ENCODE data around the gene ZBED5. TPM values are rescaled to one million over a fixed set of nuclear protein-coding genes. Genes with fewer than 3 reads are reported as not detected.

Gene ZBED5
- total RNA-seq = 10 to 100 TPM; 27.3 to 36.5 (median 28.3) TPM

DNA sequence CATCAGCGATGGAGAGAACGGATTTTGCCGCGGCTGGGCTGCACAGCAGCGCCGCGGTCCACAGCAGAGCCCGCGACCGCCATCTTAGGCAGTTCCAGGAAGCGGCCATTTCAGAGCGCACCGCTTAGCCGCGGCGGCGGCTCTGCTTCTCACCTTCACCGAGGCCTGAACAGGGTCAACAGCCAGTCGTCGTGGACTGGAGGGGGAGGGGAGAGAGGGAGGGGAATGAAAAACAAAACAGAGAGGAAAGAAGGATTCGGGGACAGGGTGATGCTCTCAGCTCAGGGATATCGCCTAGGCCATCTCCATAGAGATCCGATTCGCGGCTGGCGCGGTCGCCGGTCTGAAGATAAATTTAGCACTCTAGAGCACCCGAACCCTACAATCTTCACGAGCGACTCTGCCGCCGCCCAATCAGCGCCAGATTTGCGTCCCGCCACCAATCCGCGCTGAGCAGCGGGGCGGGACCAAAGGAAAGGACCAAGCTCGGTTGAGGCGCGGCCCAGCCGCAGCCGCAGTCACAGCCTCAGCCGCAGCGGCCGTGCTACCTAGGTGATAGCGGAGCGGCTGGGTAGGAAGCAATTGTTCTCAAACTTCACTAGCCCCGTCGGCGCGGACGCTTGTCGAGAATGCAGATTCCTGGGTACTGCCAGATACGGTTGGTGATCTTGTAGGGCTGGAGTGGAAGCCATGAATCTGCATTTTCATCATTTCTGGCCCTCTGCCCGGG lies at the start of gene ZBED5:
ZBED5 (minus strand) TSS at position 345 of the 730 bp plus-strand sequence. CDS start 3,108 bp downstream, outside the sequence.
- WGBS = under 1% methylated on average over 37 of the region's 59 CpGs
- intact Hi-C loops (cut with DNase I) = loop anchor here (2.0 kb wide), 1 partner anchor 49 kb away; the partner anchor contains the start of gene EIF4G2
- Histone ChIP-seq H3K27ac (replicated peaks in 1 of 4) (peak within 1 kb of the TSS; percentile 91 to 99 (median 94)), H3K27me3 (no peaks in the 10 kb centered on the region), H3K4me3 (peak within 1 kb of the TSS; percentile 67 to 79 (median 78)), H3K9me3 (no peaks in the 10 kb centered on the region), H3K4me1 (peaks cover 17 to 52% (median 45%) of the 10 kb centered on the region in 4 donors), H3K36me3 (peaks cover 15 to 32% (median 24%) of the 10 kb centered on the region in 4 donors)
- peak; percentile 99 for DNase-seq (ENCODE audit: extremely low spot score)
- TF ChIP-seq POLR2AphosphoS5 (IDR thresholded peaks at IDR 0.05) = peak; percentile 96 to 99
- TF ChIP-seq POLR2A (IDR thresholded peaks at IDR 0.05; ENCODE audit: low read depth) = peak; percentile 81
- TF ChIP-seq, protein P1, sequence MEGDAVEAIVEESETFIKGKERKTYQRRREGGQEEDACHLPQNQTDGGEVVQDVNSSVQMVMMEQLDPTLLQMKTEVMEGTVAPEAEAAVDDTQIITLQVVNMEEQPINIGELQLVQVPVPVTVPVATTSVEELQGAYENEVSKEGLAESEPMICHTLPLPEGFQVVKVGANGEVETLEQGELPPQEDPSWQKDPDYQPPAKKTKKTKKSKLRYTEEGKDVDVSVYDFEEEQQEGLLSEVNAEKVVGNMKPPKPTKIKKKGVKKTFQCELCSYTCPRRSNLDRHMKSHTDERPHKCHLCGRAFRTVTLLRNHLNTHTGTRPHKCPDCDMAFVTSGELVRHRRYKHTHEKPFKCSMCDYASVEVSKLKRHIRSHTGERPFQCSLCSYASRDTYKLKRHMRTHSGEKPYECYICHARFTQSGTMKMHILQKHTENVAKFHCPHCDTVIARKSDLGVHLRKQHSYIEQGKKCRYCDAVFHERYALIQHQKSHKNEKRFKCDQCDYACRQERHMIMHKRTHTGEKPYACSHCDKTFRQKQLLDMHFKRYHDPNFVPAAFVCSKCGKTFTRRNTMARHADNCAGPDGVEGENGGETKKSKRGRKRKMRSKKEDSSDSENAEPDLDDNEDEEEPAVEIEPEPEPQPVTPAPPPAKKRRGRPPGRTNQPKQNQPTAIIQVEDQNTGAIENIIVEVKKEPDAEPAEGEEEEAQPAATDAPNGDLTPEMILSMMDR (IDR thresholded peaks at IDR 0.05) = peak in 1 of 3 experiments; percentile 24
- TF ChIP-seq EP300 (IDR thresholded peaks at IDR 0.05) = no peak

DNA sequence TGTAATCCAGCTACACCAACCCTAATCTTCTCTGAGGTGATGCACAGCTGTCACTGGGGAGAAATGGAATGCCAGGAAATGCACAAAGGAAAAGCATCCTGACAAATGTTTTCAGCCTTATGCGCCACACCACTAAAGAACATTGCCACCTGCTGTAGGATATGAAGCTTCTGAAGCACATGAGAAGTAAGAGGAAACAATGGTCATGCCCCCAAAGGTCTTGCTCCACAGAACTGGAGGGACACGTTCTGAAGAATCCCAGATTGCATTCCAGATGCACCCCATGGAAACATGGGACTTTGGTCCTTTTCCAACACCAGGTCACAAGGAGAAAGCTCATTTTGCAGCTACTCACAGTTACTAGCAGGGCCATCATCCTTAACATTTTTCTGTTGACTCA lies 48.7 kb upstream of the ZBED5 start:
- H3K36me3 ChIP-seq = no peaks in the 10 kb centered on the region
- no peak for DNase-seq (ENCODE audit: extremely low spot score)
- 40% methylated on average over 2 of the region's 2 CpGs for WGBS
- TF ChIP-seq POLR2A (IDR thresholded peaks at IDR 0.05; ENCODE audit: low read depth) = no peak
- TF ChIP-seq, protein P1 (IDR thresholded peaks at IDR 0.05) = peak in 2 of 3 experiments; percentile 18 to 38
- H3K27ac ChIP-seq (replicated peaks in 1 of 4) = no peak overlapping the region
- H3K27me3 ChIP-seq = no peaks in the 10 kb centered on the region
- H3K9me3 ChIP-seq = no peaks in the 10 kb centered on the region
- no peak overlapping the region for H3K4me3 ChIP-seq
- intact Hi-C loops (cut with DNase I) = no loop called here
- peaks cover 3 to 16% (median 5%) of the 10 kb centered on the region in 4 donors for H3K4me1 ChIP-seq

DNA sequence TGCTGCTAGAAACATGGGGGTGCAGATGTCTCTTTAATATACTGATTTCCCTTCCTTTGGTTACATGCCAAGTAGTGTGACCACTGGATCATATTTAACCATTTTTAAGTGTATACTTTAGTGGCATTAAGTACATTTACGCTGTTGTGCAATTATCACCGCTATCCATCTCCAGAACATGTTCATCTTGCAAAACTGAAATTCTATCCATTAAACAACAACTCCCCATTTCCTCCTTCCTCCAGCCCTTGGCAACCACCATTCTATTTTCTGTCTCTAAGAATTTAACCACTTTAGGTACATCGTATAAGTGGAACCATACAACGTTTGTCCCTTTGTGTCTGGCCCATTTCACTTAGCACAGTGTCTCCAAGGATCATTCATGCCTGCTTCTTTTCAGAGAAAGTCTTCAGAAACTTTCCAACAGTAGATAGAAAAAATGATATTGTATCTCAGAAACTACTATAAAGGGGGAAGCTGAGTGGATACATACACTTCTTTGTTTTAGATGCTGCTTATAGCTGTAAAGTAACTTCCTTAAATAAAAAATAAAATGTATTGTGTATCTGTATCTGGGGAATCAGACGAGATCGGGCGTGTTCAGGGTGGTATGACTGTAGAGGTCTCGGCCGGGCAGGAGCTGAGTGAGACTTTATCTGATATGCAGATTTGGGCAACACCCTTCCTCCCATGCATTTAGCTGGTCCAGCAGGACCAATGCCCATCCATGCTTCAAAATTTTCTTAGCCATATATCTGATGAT lies 44.6 kb upstream of the ZBED5 start:
- 80% methylated on average over 9 of the region's 9 CpGs for WGBS
- no peak for DNase-seq (ENCODE audit: extremely low spot score)
- intact Hi-C loops (cut with DNase I) = no loop called here
- TF ChIP-seq, protein P1 (IDR thresholded peaks at IDR 0.05) = no peak
- TF ChIP-seq POLR2A (IDR thresholded peaks at IDR 0.05; ENCODE audit: low read depth) (no peak), EP300 (IDR thresholded peaks at IDR 0.05) (no peak), POLR2AphosphoS5 (IDR thresholded peaks at IDR 0.05) (no peak)
- no peak overlapping the region for H3K4me3 ChIP-seq
- peaks cover 32 to 47% (median 33%) of the 10 kb centered on the region in 4 donors for H3K4me1 ChIP-seq
- no peaks in the 10 kb centered on the region for H3K9me3 ChIP-seq
- no peaks in the 10 kb centered on the region for H3K36me3 ChIP-seq
- peak overlapping the region in 3 of 4 donors; percentile 88 to 93 (median 89) for H3K27ac ChIP-seq (replicated peaks in 1 of 4)
- no peaks in the 10 kb centered on the region for H3K27me3 ChIP-seq

DNA sequence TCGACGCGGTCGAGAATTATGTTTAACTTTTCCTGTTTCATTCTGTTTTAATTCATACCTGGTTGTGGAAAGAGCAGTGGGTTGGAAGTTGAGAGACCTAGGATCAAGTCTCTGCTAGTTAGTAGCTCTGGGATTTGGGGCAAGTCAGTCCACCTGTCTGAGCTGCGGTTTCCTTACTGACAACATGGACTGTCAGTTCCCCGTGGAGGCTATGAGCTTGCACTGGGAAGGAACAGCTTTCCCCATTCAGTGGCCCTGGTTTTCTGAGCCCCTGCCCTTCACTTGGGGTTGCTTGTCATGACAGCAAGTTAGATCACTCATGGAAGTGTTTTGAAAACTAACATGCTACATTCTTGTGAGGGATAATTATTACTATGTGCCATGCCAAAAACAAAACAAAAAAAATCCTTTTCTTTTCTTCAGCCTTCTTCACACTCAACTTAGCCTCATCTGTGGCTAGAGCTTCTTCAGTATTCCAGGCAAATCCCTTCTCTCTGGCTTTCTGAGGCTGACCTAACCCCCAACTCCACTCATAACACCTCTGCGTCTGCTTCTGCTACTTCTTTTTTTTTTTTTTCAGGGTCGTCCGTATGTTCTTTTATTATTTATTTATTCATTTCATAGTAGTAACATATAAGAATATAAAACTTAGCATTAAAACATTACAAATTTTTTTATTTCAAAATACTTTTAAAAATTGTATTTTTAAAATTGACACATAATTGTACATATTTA lies 43.0 kb upstream of the ZBED5 start:
- Histone ChIP-seq H3K36me3 (no peaks in the 10 kb centered on the region), H3K4me1 (peaks cover 32 to 38% (median 33%) of the 10 kb centered on the region in 4 donors), H3K27me3 (no peaks in the 10 kb centered on the region), H3K27ac (replicated peaks in 1 of 4) (peak overlapping the region; percentile 87 to 93 (median 88)), H3K9me3 (no peaks in the 10 kb centered on the region), H3K4me3 (no peak overlapping the region)
- DNase-seq (ENCODE audit: extremely low spot score) = no peak
- TF ChIP-seq, protein P1 (IDR thresholded peaks at IDR 0.05) = no peak
- no peak for TF ChIP-seq POLR2A (IDR thresholded peaks at IDR 0.05; ENCODE audit: low read depth)
- no peak for TF ChIP-seq POLR2AphosphoS5 (IDR thresholded peaks at IDR 0.05)
- TF ChIP-seq EP300 (IDR thresholded peaks at IDR 0.05) = no peak
- WGBS = 40% methylated on average over 9 of the region's 9 CpGs
- intact Hi-C loops (cut with DNase I) = no loop called here
